Right renal cortex interstitium (tissue), 3 donors: Measurements from ENCODE around the gene NT5C3A. TPM values are rescaled to one million over a fixed set of nuclear protein-coding genes. Genes with fewer than 3 reads are reported as not detected.
"Not testable (repeated sequence)": the region's sequence is repeated elsewhere in the genome, so short reads cannot be mapped to it uniquely, and the experiment has no call there.

Experiments
- DNase-seq, 3 donors: peaks; one replicate each; pipeline ENCODE4 v3.0.0-alpha.2; 2013; ENCODE audit warnings: low read depth in 3 of 3, low spot score in 2 of 3
- polyA plus RNA-seq, 3 donors: library from polyadenylated mRNA; unstranded; fragments of 120-200 nt; gene quantifications; one replicate each; pipeline ENCODE4 v1.2.1, GENCODE V29; 2013; ENCODE audit not compliant: insufficient read length in 3 of 3

The NT5C3A gene
- polyA plus RNA-seq, 3 donors = 32.3 to 38.4 (median 32.8) TPM

DNA sequence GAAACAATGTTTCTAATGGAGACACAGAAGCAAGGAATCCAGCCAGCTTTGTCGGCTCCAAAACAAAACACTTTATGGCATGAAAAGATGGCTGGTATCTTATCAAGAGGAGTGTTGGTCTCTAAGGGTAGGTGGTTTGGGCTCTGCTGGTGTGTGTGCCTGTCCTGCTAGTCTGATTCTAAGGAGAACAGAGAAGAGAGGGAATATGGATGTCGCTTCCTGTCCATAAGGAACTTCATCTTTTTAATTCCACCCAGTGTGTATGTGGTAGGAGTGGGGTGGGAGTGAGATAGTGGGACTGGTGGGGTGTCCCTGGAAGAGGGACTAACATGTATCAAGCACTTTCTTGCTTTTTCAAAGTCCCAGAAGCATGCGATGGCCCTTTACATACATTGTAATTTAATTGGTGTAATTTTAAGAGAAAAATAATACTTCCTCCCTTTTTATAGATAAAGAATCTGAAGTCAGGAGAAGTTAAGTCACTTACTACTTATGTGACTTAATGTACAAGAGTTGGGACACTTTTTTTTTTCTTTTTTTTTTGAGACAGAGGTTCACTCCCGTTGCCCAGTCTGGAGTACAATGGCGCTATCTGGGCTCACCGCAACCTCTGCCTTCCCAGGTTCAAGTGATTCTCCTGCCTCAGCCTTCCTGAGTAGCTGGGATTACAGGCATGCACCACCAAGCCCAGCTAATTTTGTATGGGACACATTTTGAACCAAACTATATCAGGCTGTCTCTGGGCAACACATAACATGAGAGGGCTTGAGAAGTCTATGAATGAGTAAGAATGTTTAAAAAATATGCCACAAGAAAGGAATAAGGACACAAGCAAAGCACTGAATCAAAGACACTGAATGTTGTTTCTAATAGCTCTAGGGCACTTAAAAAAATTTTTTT is 18.8 kb downstream of the NT5C3A start:
- no peak for DNase-seq

DNA sequence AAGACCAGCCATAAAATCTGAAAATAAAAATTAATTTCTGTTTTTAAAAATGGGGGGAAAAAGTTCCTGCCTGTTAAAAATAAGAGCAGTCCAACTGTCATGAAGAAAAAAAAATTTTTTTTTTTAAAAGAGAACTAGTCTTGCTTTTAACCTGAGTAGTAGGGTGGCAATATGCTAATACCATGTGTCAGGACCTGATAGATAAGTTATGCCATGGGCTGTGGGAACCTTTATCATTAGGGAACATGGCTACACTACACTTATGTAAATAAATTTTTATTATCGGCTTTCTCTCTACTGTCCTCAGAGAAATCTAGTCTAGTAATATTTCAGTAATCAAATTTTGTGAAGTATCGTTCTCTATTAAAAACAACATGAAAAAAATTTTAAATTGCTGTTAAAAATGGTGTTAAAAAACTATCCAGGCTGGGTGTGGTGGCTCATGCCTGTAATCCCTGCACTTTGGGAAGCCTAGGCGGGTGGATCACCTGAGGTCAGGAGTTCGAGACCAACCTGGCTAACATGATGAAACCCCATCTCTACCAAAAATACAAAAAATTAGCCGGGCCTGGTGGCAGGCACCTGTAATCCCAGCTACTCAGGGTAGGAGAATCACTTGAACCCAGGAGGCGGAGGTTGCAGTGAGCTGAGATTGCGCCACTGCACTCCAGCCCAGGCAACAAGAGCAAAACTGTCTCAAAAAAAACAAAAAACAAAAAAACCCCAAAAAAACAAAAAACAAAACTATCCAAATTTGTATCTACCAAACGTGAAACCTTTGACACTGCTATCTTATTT is 20.7 kb downstream of the NT5C3A start:
- no peak for DNase-seq

DNA sequence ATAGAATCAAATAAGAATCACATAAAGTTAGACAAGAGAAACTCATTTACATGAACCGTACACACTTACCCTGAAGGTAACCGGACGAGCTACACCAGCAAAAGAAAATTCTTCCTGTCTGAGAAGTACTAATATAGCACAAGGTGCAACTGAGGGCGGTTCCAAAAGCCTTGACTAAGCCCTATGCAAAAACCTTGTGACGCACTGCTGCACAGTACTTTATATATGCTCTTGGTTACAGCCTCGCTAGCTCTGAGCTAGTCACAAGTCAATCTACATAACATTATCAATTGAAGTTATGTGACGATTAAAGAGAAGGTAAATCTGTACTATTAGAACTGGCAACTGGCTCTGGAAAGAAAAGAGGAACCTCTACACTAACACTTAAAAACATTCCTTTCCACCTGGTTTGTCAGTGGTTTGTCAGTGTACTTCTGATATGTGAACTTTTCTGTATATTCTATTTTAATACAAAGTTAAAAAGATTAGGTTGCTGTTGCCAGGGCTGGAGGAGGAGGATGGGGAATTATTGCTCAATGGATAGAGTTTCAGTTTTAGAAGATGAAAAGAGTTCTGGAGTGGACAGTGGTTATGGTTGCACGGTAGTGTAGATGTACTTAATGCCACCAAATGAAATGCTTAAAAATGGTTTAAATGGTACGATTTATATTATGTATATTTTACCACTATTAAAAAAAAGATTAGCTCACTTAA is 21.6 kb downstream of the NT5C3A start:
- no peak for DNase-seq

DNA sequence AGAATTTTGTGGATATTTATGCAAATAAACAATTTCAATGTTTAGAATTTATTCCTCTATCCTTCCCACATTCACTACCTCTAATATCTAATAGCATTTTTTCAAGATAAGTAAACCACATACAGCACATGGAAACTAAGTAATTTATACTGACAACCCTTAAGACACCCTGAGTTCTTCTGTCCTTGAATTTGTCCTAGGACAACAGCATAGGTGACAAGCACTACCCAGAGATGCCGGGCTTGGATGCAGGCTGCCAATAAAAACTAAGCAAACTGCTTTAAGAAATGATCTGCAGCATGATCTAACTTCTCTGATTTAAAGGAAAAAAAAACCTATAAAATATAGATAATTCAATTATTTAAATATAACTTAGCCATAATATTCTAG is 22.7 kb downstream of the NT5C3A start:
- no peak for DNase-seq

DNA sequence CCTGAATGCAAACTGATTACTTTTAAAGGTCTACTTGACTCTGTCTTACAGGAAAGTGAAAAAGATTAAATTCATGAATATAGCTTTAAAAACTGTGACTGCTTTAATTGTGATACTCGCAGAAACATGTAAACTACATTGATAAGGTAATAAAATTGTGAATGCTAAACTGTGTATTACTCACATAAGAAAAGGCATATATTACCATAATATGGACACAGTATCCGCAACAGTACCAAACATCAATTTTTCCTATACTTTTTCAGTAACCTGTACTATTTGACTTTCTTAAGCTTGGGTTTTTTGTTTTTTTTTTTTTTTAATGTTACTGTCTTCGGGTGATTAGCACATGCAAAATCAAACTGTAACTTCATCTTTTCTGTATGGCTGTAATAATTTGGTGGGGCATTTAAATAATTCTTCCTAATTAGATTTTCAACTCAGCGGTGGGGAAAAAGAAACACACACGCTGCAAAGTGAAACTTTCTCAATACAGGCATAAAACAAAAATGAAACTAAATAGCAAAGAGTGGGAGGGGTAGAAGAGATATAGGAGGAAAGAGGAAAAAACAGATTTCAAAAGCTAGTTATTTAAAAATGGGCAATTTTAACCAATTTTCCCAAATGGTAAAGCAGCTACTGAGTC is 23.2 kb downstream of the NT5C3A start:
- no peak for DNase-seq

DNA sequence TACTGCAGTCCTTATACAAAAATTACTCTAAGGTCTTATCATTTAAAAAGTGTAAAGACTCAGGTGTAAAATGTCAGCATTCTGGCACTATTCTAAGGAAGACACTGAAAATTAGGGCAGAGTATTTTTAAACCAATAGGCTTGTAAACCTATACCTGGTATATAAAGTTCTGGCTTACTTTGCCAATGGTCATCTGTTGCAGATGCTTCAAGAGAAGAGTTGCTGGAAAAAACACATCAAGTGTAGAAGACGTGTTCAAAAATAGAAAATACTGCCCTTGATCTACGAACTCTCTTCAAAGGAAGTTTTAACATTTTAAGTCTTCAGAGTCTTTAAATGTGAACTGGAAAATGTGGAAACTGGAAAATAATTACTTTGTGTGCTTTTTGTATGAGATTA is 23.9 kb downstream of the NT5C3A start:
- no peak for DNase-seq

DNA sequence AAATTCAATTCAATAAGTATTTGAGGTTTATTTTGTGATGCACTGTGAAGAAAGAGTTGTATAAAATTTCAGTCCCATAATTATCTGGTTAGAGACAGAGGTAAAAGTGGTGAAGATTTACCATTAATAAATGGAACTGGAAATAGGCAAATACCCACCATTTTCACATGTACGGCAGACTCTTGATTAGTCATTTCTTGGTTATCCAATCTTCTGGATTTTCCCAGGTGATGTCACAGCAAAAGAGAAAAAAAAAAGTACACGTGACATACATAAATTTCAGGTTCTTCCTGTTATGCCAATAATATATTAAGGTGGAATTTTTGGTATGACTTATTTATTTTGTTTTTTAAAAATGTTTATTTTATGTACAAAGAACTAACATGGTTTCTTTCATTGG is 26.8 kb downstream of the NT5C3A start:
- DNase-seq = no peak

DNA sequence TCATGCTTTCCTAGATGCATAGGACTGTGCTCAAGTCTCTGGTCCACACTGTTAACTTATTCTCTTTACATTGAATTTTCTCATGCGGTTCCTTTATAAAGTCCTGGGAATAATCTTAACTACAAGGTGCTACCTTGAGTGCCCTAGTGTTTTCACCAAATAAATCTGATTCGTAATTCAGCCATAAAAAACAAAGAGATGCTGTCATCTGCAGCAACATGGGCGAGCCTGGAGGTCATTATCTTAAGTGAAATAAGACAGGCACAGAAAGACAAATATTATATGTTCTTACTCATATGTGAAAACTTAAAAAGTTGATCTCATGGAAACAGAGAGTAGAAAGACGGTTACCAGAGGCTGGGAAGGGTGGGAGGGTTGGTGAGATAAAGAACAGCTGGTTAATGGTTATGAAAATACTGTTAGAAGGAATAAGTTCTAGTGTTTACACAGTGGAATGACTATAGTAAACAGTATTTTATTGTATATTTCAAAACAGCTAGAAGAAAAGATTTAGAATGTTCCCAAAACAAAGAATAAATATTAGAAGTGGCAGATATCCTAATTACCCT is 38.3 kb downstream of the NT5C3A start:
- no peak for DNase-seq

DNA sequence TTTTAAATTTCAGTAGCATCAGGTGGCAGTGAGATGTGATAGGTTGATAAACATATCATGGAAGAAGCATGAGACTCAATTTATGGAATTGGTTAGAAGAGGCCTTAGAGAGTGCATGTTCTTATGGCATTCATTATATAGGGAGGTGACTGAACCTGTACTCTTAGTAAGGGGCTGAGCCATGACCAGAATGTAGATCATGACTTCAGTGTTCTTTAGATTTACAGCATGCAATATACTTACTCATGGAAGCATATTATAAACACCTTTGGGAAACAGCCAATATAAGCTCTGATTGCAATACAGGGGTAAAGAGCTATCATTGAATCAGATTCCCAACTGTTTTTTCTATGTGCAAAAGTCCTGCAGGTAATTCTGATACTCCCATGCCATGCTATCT is 50.2 kb downstream of the NT5C3A start:
- no peak for DNase-seq

DNA sequence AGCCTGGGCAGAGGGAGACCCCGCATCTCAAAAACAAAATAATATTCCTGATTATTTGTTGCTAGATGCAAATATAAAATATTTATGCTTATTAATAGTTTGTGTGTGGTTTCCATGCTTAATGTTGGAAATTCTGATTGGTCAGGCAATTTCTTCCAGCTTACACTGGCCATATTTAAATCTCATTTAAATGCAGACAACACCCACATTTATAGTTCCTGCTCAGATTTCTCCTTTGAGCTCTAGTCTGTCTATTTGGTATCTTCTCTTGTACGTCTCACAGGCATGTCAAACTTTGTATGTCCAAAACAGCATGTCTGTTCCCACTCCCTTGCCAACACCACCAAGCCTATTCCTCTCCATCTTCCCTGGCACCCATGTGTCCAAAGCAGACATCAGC is 52.8 kb downstream of the NT5C3A start:
- no peak for DNase-seq

DNA sequence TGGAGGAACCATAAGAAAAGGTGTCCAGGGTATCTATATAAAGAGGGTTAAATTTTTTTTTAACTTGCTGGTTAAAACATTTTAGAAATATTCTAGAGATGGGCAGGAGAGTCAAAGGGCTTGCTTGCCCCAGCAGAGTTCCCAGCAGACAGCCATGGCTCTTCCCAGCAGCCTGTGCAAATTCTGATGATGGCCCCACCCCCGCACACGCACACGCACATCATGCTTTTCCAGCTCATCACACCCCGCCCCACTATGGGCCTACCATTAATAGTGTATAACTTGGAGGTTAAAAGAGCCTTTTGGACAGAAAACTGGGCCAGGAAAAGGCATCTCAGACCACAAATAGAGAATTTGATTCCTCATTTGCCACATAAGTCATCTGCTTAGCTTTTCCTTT is 56.9 kb downstream of the NT5C3A start:
- not testable (repeated sequence) for DNase-seq

DNA sequence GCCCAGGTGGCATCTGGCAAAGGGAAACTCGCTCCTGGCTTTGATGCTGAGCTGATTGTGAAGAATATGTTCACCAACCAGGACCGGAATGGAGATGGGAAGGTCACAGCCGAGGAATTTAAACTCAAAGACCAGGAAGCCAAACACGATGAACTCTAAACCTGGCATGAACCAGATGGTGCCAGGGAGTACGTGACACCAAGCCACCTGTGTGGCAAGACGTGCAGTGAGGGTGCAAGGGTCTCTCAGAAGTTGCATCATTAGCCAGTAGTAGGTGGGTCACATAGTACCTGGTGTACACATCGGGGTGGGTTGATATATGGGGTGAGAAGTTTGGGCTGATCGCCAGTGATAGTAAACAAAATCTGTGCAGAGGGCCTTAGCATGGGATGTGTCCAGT is 57.4 kb downstream of the NT5C3A start:
- DNase-seq = not testable (repeated sequence)

DNA sequence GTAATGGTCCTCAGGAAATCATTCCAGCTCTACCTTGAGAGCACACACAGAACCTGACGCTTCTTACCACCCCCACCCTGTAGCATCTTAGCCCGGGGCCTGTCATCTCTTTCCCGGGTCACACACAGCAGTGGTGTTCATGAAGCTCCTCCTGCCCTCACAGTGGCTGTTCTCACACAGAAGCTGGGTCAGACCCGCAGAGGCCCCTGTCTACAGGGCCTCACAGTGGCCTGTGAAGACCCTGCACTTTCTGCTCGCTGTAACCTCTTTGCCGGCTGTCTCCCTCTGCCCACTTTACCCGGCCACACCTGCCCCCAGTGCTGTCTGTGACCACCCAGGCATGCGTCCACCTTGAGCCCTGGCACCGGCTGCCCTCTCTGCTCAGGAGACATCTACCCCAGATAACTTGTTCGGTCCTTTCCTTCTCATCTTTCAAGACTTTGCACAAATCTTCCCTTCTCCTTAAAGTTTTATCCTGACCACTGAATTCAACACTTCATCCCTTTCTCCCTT is 58.4 kb downstream of the NT5C3A start:
- not testable (repeated sequence) for DNase-seq

DNA sequence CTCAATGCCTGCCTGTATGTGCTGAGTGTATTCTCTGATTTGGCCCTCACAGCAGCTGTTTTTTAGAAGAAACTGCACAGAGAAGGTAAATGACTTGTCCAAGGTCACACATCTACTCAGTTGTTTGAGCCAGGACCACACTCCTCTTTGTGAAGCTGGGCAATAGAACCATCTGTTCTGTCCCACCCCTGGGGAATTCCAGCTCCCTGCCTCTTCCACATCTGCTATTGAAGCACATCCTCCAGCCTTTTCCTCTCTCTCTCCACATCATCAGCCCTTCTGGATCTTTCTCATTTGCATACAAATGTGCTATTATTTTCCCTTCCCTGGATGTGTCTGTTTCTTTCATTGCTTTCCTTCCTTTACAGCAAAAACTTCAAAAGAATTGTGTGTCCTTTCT is 59.5 kb downstream of the NT5C3A start:
- not testable (repeated sequence) for DNase-seq

DNA sequence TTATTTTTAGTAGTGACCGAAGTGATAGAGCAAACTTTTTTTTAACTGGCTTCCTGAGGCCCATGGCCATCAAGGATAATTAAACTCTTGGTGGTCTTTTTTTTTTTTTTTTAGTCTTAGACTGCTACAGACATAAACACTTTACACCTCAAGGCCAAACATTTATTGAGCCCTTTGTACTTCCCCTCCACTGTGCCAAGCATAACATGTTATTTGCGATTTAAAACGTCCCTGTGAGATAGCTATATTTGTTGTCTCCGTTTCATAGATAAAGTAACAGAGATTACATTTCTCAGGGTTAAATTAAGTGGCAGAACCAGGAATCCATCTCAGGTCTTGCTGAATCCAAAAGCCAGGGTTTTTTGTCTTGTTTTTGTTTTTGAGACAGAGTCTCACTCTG is 63.2 kb downstream of the NT5C3A start:
- not testable (repeated sequence) for DNase-seq

DNA sequence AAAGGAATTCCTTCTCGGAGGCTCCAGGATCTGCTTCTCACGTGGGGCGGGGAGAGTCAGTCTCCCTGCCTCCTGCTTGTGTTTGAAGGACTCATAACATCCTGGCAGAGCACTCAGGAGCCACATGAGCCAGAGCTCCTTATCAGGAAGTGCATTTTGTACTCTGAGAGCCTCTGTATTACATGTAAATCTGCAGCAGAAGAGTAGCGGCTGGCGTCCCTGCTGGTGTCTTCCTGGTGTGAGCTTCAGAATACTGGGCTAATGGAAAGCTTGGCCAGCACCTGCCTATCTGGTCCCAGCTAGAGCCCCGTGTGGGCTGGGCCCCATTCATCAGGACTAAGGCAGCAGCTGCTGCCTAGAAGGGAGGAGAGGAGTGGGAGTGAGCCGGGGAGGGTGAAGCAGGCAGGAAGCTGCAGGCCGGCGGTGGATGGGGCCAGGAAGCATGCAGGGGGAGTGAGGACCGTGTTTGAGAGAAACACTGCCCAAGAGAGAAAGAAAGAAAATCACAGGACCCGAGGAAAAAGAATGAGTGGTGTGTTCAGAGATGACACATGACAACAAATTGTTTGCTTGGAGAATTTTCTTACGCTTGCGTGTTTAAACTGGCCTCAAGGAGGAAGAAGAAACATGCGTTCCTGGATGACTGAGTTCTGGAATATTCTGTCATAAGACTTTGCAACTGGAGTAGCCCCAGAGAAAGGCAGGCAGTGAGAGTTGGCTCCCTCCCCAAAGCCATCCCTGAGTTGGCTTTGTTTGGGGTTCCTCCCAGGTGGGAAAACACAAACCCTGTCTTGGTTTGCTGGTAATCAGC is 64.0 kb downstream of the NT5C3A start:
- peak in 2 of 3 donors; percentile 24 to 34 for DNase-seq

DNA sequence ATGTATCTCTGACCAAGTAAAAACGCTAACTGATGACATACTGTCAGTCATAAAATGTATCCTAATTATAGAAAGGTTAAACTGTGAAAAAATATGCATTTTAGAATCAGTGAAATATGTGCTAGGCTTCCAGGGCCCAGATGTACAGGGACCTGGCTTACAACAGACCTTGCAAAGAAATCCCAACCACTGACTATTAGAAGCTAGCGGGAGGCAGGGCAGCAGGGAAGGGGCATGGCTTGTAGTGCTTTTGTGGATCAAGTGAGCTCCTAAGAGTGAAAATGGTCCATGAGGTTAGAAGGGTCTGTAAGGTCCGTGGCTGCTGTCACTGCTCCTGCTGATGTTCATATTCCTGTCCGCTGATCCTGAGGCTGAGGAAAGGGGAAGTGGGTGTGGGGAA is 64.6 kb downstream of the NT5C3A start:
- not testable (repeated sequence) for DNase-seq

DNA sequence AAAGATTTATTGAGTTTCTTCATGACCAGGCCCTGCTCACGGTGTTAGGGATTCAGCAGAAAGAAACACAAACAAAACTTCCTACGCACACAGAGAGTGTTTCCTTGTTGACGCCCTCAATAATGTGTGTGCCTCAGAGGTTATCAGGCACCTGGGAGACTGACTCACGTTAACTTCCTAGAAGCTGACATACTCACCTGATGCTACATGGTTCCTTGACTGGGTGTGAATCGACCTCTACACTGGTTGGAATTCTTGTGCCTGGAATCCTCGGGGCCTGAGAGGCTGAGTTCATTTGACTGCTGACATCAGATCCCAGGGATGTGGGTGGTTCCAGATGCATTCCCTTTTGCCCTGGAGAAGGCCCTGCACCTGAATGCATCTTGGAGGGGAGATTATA is 69.8 kb downstream of the NT5C3A start:
- DNase-seq = not testable (repeated sequence)

DNA sequence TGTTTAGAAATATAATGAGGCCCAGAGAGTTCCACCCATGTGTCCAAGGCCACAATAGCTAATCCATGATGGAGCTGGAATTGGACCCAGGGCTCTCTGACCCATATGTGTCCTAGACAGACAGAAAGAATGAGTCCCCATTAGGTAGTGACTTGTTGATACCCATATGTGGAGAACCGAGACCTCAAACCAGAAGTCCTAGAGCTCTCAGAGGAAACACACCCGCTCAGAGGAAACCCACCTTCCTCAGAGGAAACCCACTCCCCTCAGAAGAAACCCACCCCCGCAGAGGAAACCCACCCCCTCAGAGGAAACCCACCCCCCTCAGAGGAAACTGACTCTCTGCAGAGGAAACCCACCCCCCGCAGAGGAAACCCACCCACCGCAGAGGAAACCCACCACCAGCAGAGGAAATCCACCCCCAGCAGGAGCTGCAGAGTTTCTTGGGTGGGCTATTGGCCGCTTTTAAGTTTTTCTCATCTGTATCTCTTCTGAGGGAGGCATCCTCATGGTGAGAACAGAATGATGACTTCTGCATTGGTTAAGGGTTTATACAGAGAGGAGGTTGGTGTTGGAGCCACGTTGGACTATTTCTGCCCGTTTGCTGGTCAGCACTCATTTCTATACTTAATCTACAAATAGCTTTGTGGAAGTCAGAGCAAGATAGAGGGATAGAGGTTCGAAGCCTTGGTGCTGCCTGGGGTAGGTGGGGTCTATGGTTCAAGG is 70.4 kb downstream of the NT5C3A start:
- not testable (repeated sequence) for DNase-seq
